GM23338 (cell line): ENCODE results near the gene RNASEH2C. TPM values are rescaled to one million over a fixed set of nuclear protein-coding genes. Genes with fewer than 3 reads are reported as not detected.

Experiments used
- ATAC-seq: fragments of 200-7000 bp; cut with Tn5 transposase; 3 replicates; pipeline ENCODE4 v1.9.1; 2020
- DNase-seq: peaks from one replicate; pipeline ENCODE4 v3.0.0-alpha.2; 2015; ENCODE audit warnings: low spot score
- H2AFZ ChIP-seq: fragments of 200-600 bp; sonication (generic); 2 replicates; pipeline ENCODE4 v1.8.0; 2016; ENCODE audit warnings: antibody characterized with exemption, mild to moderate bottlenecking, moderate library complexity
- H3F3A ChIP-seq: fragments of 200-600 bp; sonication (generic); replicated peaks from 2 replicates; pipeline ENCODE4 v1.8.0; 2017; ENCODE audit warnings: antibody characterized with exemption, mixed run types, low read depth
- H3K27ac ChIP-seq: fragments of 200-600 bp; sonication (generic); 2 replicates; pipeline ENCODE4 v1.6.1; 2016; ENCODE audit warnings: low read depth
- H3K27me3 ChIP-seq: fragments of 200-600 bp; sonication (generic); 2 replicates; pipeline ENCODE4 v1.8.0; 2016; ENCODE audit warnings: mild to moderate bottlenecking, mixed run types, moderate library complexity; ENCODE audit not compliant: insufficient read depth
- H3K36me3 ChIP-seq: fragments of 200-600 bp; sonication (generic); 2 replicates; pipeline ENCODE4 v1.8.0; 2016; ENCODE audit warnings: mild to moderate bottlenecking; ENCODE audit not compliant: insufficient read depth
- H3K4me1 ChIP-seq: fragments of 200-600 bp; sonication (generic); 2 replicates; pipeline ENCODE4 v1.8.0; 2016; ENCODE audit warnings: mild to moderate bottlenecking, moderate library complexity; ENCODE audit not compliant: insufficient read depth
- H3K4me2 ChIP-seq: fragments of 200-600 bp; sonication (generic); 2 replicates; pipeline ENCODE4 v1.7.1; 2017; ENCODE audit warnings: mixed run types
- H3K4me3 ChIP-seq: fragments of 200-600 bp; sonication (generic); 2 replicates; pipeline ENCODE4 v1.6.1; 2016; ENCODE audit warnings: mixed run types
- H3K79me2 ChIP-seq: fragments of 200-600 bp; sonication (generic); replicated peaks from 2 replicates; pipeline ENCODE4 v1.8.0; 2017; ENCODE audit warnings: mild to moderate bottlenecking; ENCODE audit not compliant: insufficient read depth
- H3K9me2 ChIP-seq: fragments of 200-600 bp; sonication (generic); 2 replicates; pipeline ENCODE4 v1.8.0; 2017; ENCODE audit not compliant: insufficient read depth
- H4K20me1 ChIP-seq: fragments of 200-600 bp; sonication (generic); replicated peaks from 2 replicates; pipeline ENCODE4 v1.8.0; 2017; ENCODE audit warnings: mild to moderate bottlenecking; ENCODE audit not compliant: insufficient read depth
- H3K27ac Mint-ChIP-seq: 2 replicates; pipeline ENCODE4 v1.8.0; 2020; ENCODE audit warnings: inconsistent platforms, mild to moderate bottlenecking, moderate library complexity, mixed read lengths
- H3K27me3 Mint-ChIP-seq: 3 replicates; pipeline ENCODE4 v1.8.0; 2022; ENCODE audit warnings: low read depth, mild to moderate bottlenecking, moderate library complexity, mixed read lengths, inconsistent platforms; ENCODE audit not compliant: insufficient read depth, poor library complexity
- H3K36me3 Mint-ChIP-seq: 3 replicates; pipeline ENCODE4 v1.8.0; 2021; ENCODE audit warnings: low read depth, mild to moderate bottlenecking, inconsistent platforms, moderate library complexity, mixed read lengths
- H3K4me1 Mint-ChIP-seq: 3 replicates; pipeline ENCODE4 v1.8.0; 2020; ENCODE audit warnings: mild to moderate bottlenecking, inconsistent platforms, mixed read lengths
- H3K4me3 Mint-ChIP-seq: 3 replicates; pipeline ENCODE4 v1.8.0; 2021; ENCODE audit warnings: moderate library complexity, mild to moderate bottlenecking, inconsistent platforms, mixed read lengths
- H3K9me3 Mint-ChIP-seq: 3 replicates; pipeline ENCODE4 v1.8.0; 2020; ENCODE audit warnings: moderate library complexity, mild to moderate bottlenecking, inconsistent platforms, mixed read lengths
- CREB1 ChIP-seq: fragments of 250-450 bp; sonication (Bioruptor Pico); IDR thresholded peaks from 2 replicates; pipeline ENCODE4 v1.5.0; 2020; ENCODE audit warnings: low read depth, mild to moderate bottlenecking, moderate library complexity
- CTCF ChIP-seq, 2 experiments: fragments of 200-600 bp in 1 of 2; sonication (generic) in 1 of 2; conservative IDR thresholded peaks; 2 replicates each; pipeline versions ENCODE4 v1.5.1 to v1.6.1; 2016 to 2017; ENCODE audit warnings: antibody characterized with exemption in 2 of 2, low read depth in 2 of 2, mild to moderate bottlenecking in 2 of 2, moderate library complexity in 1 of 2
- EZH2 ChIP-seq: fragments of 200-600 bp; sonication (generic); IDR thresholded peaks from one replicate; pipeline ENCODE4 v1.8.0; 2017; ENCODE audit warnings: antibody characterized with exemption, mild to moderate bottlenecking, low read depth; ENCODE audit not compliant: unreplicated experiment
- EZH2phosphoT487 ChIP-seq: fragments of 200-600 bp; sonication (generic); IDR thresholded peaks from one replicate; pipeline ENCODE4 v1.8.1; 2018; ENCODE audit warnings: antibody characterized with exemption; ENCODE audit not compliant: unreplicated experiment
- JUNB ChIP-seq: IDR thresholded peaks from one replicate; pipeline ENCODE4 v1.6.1; 2016; ENCODE audit warnings: antibody characterized with exemption; ENCODE audit not compliant: unreplicated experiment
- NANOG ChIP-seq: IDR thresholded peaks from 2 replicates; pipeline ENCODE4 v1.6.1; 2016; ENCODE audit warnings: antibody characterized with exemption, borderline replicate concordance
- POLR2AphosphoS5 ChIP-seq: IDR thresholded peaks from 2 replicates; pipeline ENCODE4 v1.6.1; 2016; ENCODE audit warnings: antibody characterized with exemption, low read depth
- STAT1 ChIP-seq: IDR thresholded peaks from one replicate; pipeline ENCODE4 v1.6.1; 2016; ENCODE audit warnings: antibody characterized with exemption; ENCODE audit not compliant: unreplicated experiment
- ZNF114 ChIP-seq: fragments of 250-450 bp; sonication (Bioruptor Pico); IDR thresholded peaks from 2 replicates; pipeline ENCODE4 v1.5.0; 2020; ENCODE audit warnings: mild to moderate bottlenecking, moderate library complexity
- ZNF331 ChIP-seq: fragments of 250-450 bp; sonication (Bioruptor Pico); IDR thresholded peaks from 2 replicates; pipeline ENCODE4 v1.5.0; 2020; ENCODE audit warnings: low read depth, mild to moderate bottlenecking, moderate library complexity
- ZNF462 ChIP-seq: fragments of 250-450 bp; sonication (Bioruptor Pico); IDR thresholded peaks from 2 replicates; pipeline ENCODE4 v1.5.0; 2020; ENCODE audit warnings: mild to moderate bottlenecking, moderate library complexity
- polyA plus RNA-seq: library from polyadenylated mRNA; unstranded; fragments of >200 nt; fragmentation: Nextera tagmentation; extraction: Ambion mirVana; gene quantifications from 2 replicates; pipeline ENCODE4 v1.2.1, GENCODE V29; 2016
- total RNA-seq: library from RNA; depleted of rRNA; stranded (reverse); fragments of >200 nt; shearing (Covaris generic); gene quantifications from 2 replicates; pipeline ENCODE4 v1.2.3, GENCODE V29; 2014
- TF ChIP-seq, protein P1 (sequence below): IDR thresholded peaks from one replicate; pipeline ENCODE4 v1.6.1; 2018; ENCODE audit warnings: antibody characterized with exemption; ENCODE audit not compliant: unreplicated experiment
- TF ChIP-seq, protein P2 (sequence below): IDR thresholded peaks from 2 replicates; pipeline ENCODE4 v1.6.1; 2016; ENCODE audit warnings: antibody characterized with exemption

Gene RNASEH2C
- total and polyA plus RNA-seq, 2 experiments from 2014 or later, result 37.8 to 73.2 TPM

DNA sequence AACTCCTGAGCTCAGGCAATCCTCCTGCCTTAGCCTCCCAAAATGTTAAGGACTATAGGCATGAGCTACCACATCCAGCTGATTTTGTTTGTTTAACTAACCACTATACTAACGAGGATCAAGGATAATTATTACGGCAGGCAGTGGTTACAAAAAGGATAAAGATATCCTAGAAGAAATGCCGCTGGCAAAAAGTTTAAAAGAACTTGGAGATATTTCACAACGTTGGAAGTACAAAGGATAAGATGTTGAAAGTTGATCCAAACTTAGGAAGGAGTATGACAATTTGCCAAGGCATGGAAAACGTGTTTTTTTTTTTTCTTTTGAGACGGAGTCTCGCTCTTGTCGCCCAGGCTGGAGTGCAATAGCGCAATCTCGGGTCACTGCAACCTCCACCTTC, 46.8 kb upstream of the RNASEH2C start:
- no peak for ATAC-seq
- H3K9me3 Mint-ChIP-seq, result peaks cover 18% of the 10 kb centered on the region
- no peak overlapping the region for H2AFZ ChIP-seq

More for the DNA sequence above, 46.8 kb upstream of the RNASEH2C start:
- no peaks in the 10 kb centered on the region for H3K79me2 ChIP-seq
- no peak overlapping the region for H3K4me3 ChIP-seq
- no peak overlapping the region for H3K4me2 ChIP-seq
- Mint-ChIP-seq H3K4me3 (no peak overlapping the region), H3K27me3 (no peaks in the 10 kb centered on the region), H3K27ac (no peak overlapping the region), H3K4me1 (no peaks in the 10 kb centered on the region), H3K36me3 (no peaks in the 10 kb centered on the region)
- H3K4me1 ChIP-seq, result no peaks in the 10 kb centered on the region
- H3K27me3 ChIP-seq, result no peaks in the 10 kb centered on the region
- no peak overlapping the region for H3K27ac ChIP-seq
- no peaks in the 10 kb centered on the region for H4K20me1 ChIP-seq
- no peaks in the 10 kb centered on the region for H3K36me3 ChIP-seq
- DNase-seq, result no peak
- no peaks in the 10 kb centered on the region for H3K9me2 ChIP-seq
- TF ChIP-seq, protein P1, sequence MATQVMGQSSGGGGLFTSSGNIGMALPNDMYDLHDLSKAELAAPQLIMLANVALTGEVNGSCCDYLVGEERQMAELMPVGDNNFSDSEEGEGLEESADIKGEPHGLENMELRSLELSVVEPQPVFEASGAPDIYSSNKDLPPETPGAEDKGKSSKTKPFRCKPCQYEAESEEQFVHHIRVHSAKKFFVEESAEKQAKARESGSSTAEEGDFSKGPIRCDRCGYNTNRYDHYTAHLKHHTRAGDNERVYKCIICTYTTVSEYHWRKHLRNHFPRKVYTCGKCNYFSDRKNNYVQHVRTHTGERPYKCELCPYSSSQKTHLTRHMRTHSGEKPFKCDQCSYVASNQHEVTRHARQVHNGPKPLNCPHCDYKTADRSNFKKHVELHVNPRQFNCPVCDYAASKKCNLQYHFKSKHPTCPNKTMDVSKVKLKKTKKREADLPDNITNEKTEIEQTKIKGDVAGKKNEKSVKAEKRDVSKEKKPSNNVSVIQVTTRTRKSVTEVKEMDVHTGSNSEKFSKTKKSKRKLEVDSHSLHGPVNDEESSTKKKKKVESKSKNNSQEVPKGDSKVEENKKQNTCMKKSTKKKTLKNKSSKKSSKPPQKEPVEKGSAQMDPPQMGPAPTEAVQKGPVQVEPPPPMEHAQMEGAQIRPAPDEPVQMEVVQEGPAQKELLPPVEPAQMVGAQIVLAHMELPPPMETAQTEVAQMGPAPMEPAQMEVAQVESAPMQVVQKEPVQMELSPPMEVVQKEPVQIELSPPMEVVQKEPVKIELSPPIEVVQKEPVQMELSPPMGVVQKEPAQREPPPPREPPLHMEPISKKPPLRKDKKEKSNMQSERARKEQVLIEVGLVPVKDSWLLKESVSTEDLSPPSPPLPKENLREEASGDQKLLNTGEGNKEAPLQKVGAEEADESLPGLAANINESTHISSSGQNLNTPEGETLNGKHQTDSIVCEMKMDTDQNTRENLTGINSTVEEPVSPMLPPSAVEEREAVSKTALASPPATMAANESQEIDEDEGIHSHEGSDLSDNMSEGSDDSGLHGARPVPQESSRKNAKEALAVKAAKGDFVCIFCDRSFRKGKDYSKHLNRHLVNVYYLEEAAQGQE, result no peak
- no peak for TF ChIP-seq JUNB
- TF ChIP-seq, protein P2, sequence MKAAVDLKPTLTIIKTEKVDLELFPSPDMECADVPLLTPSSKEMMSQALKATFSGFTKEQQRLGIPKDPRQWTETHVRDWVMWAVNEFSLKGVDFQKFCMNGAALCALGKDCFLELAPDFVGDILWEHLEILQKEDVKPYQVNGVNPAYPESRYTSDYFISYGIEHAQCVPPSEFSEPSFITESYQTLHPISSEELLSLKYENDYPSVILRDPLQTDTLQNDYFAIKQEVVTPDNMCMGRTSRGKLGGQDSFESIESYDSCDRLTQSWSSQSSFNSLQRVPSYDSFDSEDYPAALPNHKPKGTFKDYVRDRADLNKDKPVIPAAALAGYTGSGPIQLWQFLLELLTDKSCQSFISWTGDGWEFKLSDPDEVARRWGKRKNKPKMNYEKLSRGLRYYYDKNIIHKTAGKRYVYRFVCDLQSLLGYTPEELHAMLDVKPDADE, result no peak
- TF ChIP-seq ZNF331 (CRISPR knock-in tag), result no peak
- no peak for TF ChIP-seq ZNF114 (CRISPR knock-in tag)
- TF ChIP-seq CTCF (conservative IDR thresholded peaks at IDR 0.05; ENCODE audit: low read depth in 2 of 2), result no peak
- TF ChIP-seq NANOG, result no peak
- TF ChIP-seq POLR2AphosphoS5, result no peak
- TF ChIP-seq CREB1, result no peak
- no peak for TF ChIP-seq EZH2
- no peak for TF ChIP-seq EZH2phosphoT487
- no peak for TF ChIP-seq ZNF462
- TF ChIP-seq STAT1, result no peak
- H3F3A ChIP-seq, result no peaks in the 10 kb centered on the region
